Epithelial cell of prostate (primary cell): ENCODE results near the gene UNC13B.
A peak's percentile ranks its signal among the peaks of the same experiment; 100 is the strongest.
"Not testable (repeated sequence)": the region's sequence is repeated elsewhere in the genome, so short reads cannot be mapped to it uniquely, and the experiment has no call there.

Experiments used
- DNase-seq: peaks from one replicate; pipeline ENCODE4 v3.0.0-alpha.2; 2011; ENCODE audit warnings: low read depth, low spot score
- H3K27ac ChIP-seq: fragments of 450-650 bp; 2 replicates; pipeline ENCODE4 v1.5.1; 2017; ENCODE audit warnings: mild to moderate bottlenecking

UNC13B gene

GRCh38 chr9:35211854-35212253, 50.0 kb downstream of the UNC13B start:
- no peak overlapping the region for H3K27ac ChIP-seq
- no peak for DNase-seq

GRCh38 chr9:35220659-35221338, 59.0 kb downstream of the UNC13B start:
- no peak for DNase-seq
- no peak overlapping the region for H3K27ac ChIP-seq

- DNase-seq = no peak
- H3K27ac ChIP-seq = no peak overlapping the region
These were observed 63.9 kb downstream of the UNC13B start for GRCh38 chr9:35225677-35226076.

GRCh38 chr9:35226651-35227050, 64.8 kb downstream of the UNC13B start:
- DNase-seq = no peak
- H3K27ac ChIP-seq = no peak overlapping the region

GRCh38 chr9:35227284-35227683, 65.5 kb downstream of the UNC13B start:
- H3K27ac ChIP-seq = no peak overlapping the region
- DNase-seq = no peak

- no peak overlapping the region for H3K27ac ChIP-seq
- no peak for DNase-seq
These were observed 67.4 kb downstream of the UNC13B start for GRCh38 chr9:35229066-35229778.

- no peak for DNase-seq
- H3K27ac ChIP-seq = no peak overlapping the region
These were observed 68.0 kb downstream of the UNC13B start for GRCh38 chr9:35229779-35230143.

GRCh38 chr9:35232867-35233544, 71.2 kb downstream of the UNC13B start:
- H3K27ac ChIP-seq = no peak overlapping the region
- DNase-seq = no peak

GRCh38 chr9:35236692-35237091, 74.9 kb downstream of the UNC13B start:
- H3K27ac ChIP-seq = no peak overlapping the region
- DNase-seq = no peak

- no peak overlapping the region for H3K27ac ChIP-seq
- DNase-seq = no peak
These were observed 75.5 kb downstream of the UNC13B start for GRCh38 chr9:35237311-35237710.

GRCh38 chr9:35245945-35246344, 84.1 kb downstream of the UNC13B start:
- not testable (repeated sequence) for H3K27ac ChIP-seq, DNase-seq

GRCh38 chr9:35253075-35253474, 91.3 kb downstream of the UNC13B start:
- H3K27ac ChIP-seq = no peak overlapping the region
- DNase-seq = no peak

- no peak overlapping the region for H3K27ac ChIP-seq
- DNase-seq = no peak
These were observed 92.4 kb downstream of the UNC13B start for GRCh38 chr9:35254237-35254636.

- no peak overlapping the region for H3K27ac ChIP-seq
- DNase-seq = no peak
These were observed 93.4 kb downstream of the UNC13B start for GRCh38 chr9:35254984-35255857.

GRCh38 chr9:35257986-35258659, 96.3 kb downstream of the UNC13B start:
- peak overlapping the region; percentile 39 for H3K27ac ChIP-seq
- no peak for DNase-seq

- DNase-seq = no peak
- H3K27ac ChIP-seq = peak overlapping the region; percentile 39
These were observed 97.1 kb downstream of the UNC13B start for GRCh38 chr9:35258660-35259474.

GRCh38 chr9:35260186-35260585, 98.4 kb downstream of the UNC13B start:
- H3K27ac ChIP-seq = no peak overlapping the region
- no peak for DNase-seq

- DNase-seq = no peak
- H3K27ac ChIP-seq = no peak overlapping the region
These were observed 100.3 kb downstream of the UNC13B start for GRCh38 chr9:35262064-35262463.

GRCh38 chr9:35267710-35268109, 105.9 kb downstream of the UNC13B start:
- no peak overlapping the region for H3K27ac ChIP-seq
- no peak for DNase-seq
